Pancreas (tissue), 10 donors: ENCODE data around the gene TMEM154. TPM values are rescaled to one million over a fixed set of nuclear protein-coding genes. Genes with fewer than 3 reads are reported as not detected.

ENCODE experiments used
- ATAC-seq, 4 donors: fragments of 200-7000 bp; cut with Tn5 transposase; one replicate each; pipeline versions ENCODE4 v1.8.0 to v1.9.1; 2020; ENCODE audit warnings: mild to moderate bottlenecking in 4 of 4, moderate library complexity in 4 of 4
- DNase-seq, 6 donors: peaks; one replicate each; pipeline ENCODE4 v3.0.0-alpha.2; 2020
- FAIRE-seq: peaks from 2 replicates; lab custom pipeline; 2012; peaks lifted over from hg19 to GRCh38; lab: Jason Lieb, UNC
- H3K27ac ChIP-seq, 4 donors: fragments of 200-600 bp; sonication (generic); 1 replicate in 3 of 4; 2 replicates in 1 of 4; pipeline versions ENCODE4 v1.5.0 to v1.8.0; 2020
- H3K27me3 ChIP-seq, 4 donors: fragments of 200-600 bp; one replicate each; pipeline ENCODE4 v1.8.0; 2021
- H3K36me3 ChIP-seq, 3 donors: fragments of 200-600 bp; sonication (generic) in 1 of 3; one replicate each; pipeline versions ENCODE4 v1.5.0 to v1.8.0; 2020 to 2021
- H3K4me1 ChIP-seq, 3 donors: fragments of 200-600 bp; one replicate each; pipeline ENCODE4 v1.8.0; 2021
- H3K4me3 ChIP-seq, 4 donors: fragments of 200-600 bp; sonication (generic) in 2 of 4; one replicate each; pipeline versions ENCODE4 v1.5.0 to v1.8.0; 2020 to 2021
- H3K9me3 ChIP-seq, 4 donors: fragments of 200-600 bp; one replicate each; pipeline ENCODE4 v1.8.0; 2021
- WGBS, 2 donors: extraction: QIAGEN DNeasy Blood & Tissue Kit; methylation state at CpG; one replicate each; pipeline ENCODE4 v1.1.7; 2013; 5-methylcytosine and 5-hydroxymethylcytosine counted together
- intact Hi-C, 3 donors: fragments of 100-400 bp; cut with DNase I; formaldehyde crosslinking; loops; one replicate each; pipeline versions ENCODE4 v1.11.1 to v1.14.2; 2022
- polyA plus RNA-seq, 2 donors: library from polyadenylated mRNA; stranded (reverse); fragments of 200-250 nt; gene quantifications; one replicate each; pipeline ENCODE4 v1.2.3, GENCODE V29; 2013
- total RNA-seq, 6 donors: library from RNA; stranded (reverse); fragmentation: NEBNext Ultra II Directional in 4 of 6; extraction: Animal tissue kit (Norgen Biotek cat#: 25700) in 4 of 6; gene quantifications; one replicate each; pipeline versions ENCODE4 v1.2.1 to v1.2.4, GENCODE V29; 2021 to 2023
- TF ChIP-seq, protein P1 (sequence below), 4 donors: fragments of 200-600 bp; sonication (generic) in 3 of 4; IDR thresholded peaks; one replicate each; pipeline versions ENCODE4 v1.5.0 to v1.8.0; 2021; ENCODE audit warnings: antibody characterized with exemption in 4 of 4
- donor health status: healthy with polysubstance abuse.
- donor health status: DM: no; HTN: no; CAD: no; lungs with moderate emphysema.
- donor health status: DM: no; HTN: no; CAD: no.
- donor health status: control.
- donor health status: control.
- donor health status: Bipolar disorder and iron deficiency.
- donor health status: DM: yes; HTN: yes; CAD: no.
- donor health status: DM: no; HTN: no; CAD: no.
- donor health status: DM: no; HTN: no; CAD: no.
- donor health status: DM: yes; HTN: yes; CAD: no.

Gene TMEM154
- total and polyA plus RNA-seq, 8 donors = 0.05 to 3.3 (median 0.48) TPM

DNA sequence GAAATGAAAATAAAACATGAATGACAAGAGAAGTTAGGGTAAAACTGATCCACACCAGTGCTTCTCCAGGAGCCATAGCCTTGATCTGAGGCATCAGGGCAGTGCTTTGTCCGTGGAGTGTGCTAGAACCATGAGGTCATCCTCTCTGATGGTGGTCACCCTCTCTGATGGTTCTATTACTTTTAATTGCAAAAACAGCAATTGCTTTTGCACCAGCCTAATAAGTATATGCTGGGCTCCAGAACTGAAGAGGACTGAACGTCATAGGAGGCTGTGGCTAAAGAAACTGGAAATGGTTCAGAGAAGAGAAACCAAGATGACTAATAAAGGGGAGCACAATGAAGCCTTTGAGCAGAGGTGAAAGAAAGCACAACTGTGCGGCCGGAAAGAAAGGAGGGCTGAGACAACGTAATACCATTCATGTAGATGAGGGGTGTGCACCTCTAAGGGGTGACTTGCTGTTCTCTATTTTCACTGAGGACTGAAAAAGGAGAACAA, 17.0 kb upstream of the TMEM154 start:
- no peak for FAIRE-seq
- peak in 3 of 4 donors; percentile 60 to 76 (median 71) for ATAC-seq
- DNase-seq = no peak
- Histone ChIP-seq H3K4me1 (no peaks in the 10 kb centered on the region), H3K36me3 (no peaks in the 10 kb centered on the region), H3K27me3 (no peaks in the 10 kb centered on the region), H3K9me3 (no peaks in the 10 kb centered on the region), H3K27ac (no peak overlapping the region), H3K4me3 (no peak overlapping the region)
- 55 to 64% methylated on average over 5 of the region's 5 CpGs for WGBS, 2 donors
- TF ChIP-seq, protein P1, sequence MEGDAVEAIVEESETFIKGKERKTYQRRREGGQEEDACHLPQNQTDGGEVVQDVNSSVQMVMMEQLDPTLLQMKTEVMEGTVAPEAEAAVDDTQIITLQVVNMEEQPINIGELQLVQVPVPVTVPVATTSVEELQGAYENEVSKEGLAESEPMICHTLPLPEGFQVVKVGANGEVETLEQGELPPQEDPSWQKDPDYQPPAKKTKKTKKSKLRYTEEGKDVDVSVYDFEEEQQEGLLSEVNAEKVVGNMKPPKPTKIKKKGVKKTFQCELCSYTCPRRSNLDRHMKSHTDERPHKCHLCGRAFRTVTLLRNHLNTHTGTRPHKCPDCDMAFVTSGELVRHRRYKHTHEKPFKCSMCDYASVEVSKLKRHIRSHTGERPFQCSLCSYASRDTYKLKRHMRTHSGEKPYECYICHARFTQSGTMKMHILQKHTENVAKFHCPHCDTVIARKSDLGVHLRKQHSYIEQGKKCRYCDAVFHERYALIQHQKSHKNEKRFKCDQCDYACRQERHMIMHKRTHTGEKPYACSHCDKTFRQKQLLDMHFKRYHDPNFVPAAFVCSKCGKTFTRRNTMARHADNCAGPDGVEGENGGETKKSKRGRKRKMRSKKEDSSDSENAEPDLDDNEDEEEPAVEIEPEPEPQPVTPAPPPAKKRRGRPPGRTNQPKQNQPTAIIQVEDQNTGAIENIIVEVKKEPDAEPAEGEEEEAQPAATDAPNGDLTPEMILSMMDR (IDR thresholded peaks at IDR 0.05) = no peak
- intact Hi-C loops = no loop called here

DNA sequence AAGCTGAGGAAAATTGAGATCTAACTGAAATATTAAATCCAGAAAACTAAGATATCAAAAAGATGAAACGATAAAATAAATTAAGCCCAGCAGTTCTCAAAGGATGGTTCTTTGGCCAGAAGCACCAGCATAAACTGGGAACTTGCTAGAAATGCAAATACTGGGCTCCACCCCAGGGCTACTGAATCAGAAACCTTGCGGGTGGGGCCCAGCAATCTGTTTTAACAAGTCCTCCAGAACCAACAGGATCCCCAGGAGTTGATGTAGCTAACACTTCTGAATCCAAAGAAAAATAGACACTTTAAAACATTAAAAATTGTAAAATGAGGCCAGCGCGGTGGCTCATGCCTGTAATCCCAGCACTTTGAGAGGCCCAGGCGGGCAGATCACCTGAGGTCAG, 14.1 kb upstream of the TMEM154 start:
- H3K36me3 ChIP-seq = no peaks in the 10 kb centered on the region
- ATAC-seq = no peak
- H3K27ac ChIP-seq = no peak overlapping the region
- 92 to 95% methylated on average over 5 of the region's 5 CpGs for WGBS, 2 donors
- FAIRE-seq = no peak
- H3K4me1 ChIP-seq = no peaks in the 10 kb centered on the region
- no peak overlapping the region for H3K4me3 ChIP-seq
- H3K27me3 ChIP-seq = no peaks in the 10 kb centered on the region
- DNase-seq = no peak
- intact Hi-C loops = no loop called here
- TF ChIP-seq, protein P1 (IDR thresholded peaks at IDR 0.05) = no peak
- H3K9me3 ChIP-seq = no peaks in the 10 kb centered on the region

DNA sequence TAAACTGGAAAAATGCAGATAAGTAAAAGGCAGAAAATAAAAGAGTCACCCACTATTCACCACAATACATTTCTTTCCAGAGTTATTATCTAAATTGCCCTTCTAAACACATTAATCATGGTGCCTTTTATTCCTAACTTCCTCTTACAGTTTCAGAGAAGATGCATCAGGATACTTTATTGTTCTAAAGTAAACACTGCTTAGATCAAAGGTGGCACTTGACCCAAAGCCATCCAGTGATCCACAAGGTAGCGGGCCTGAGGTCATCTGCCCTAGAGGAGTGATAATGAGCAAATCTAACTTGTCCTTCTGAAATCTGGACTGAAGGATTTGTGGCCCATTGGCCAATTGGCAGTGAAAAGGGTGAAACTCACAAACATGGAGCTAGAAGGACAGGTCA, 12.0 kb upstream of the TMEM154 start:
- Histone ChIP-seq H3K4me1 (no peaks in the 10 kb centered on the region), H3K9me3 (no peaks in the 10 kb centered on the region), H3K27ac (no peak overlapping the region), H3K4me3 (no peak overlapping the region), H3K36me3 (no peaks in the 10 kb centered on the region), H3K27me3 (no peaks in the 10 kb centered on the region)
- TF ChIP-seq, protein P1 (IDR thresholded peaks at IDR 0.05) = no peak
- WGBS, 2 donors = 90 to 91% methylated on average over 1 of the region's 1 CpG
- no peak for DNase-seq
- no peak for ATAC-seq
- intact Hi-C loops = no loop called here
- no peak for FAIRE-seq

DNA sequence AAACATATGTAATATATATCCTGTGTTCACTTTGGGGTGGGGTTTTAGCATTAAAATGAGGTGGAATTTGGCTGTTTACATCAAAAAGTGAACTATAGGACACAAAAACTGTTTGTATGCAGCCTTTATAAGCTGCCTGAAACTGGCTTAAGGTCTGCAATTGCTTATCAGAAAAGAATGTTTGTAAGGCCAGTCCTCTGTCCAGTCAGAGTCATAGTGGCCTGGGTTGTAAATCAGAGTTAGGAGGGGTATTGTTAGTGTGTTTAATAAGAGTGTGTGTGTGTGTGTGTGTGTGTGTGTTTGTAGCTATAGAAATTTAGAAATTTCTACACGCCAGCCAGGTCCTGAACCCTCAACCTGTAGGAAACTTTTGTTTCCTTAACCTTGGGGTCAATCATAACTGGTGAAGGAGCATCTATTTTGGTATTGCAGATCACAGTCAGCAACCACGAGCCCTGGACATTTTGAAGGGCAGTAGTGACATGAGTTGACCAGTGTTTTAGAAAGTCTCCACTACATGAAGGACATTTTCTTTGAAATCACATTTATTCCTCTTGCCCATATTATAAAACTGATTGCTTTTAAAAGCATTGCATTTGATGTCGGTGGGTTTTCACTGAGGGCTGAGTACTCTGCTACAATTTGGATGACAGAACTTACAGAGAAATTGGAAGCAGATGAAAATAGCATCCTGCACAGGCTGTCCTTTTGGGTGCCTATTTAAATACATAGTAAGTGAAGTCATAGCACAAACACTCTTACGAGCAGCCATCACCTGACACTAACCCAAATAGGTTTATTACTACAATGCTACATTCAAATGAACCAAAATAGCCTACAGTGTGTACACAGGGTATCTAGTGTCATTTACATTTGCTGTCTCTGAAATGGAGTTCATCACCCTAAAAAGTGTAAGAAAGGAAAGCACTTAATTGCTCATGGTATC, 11.2 kb upstream of the TMEM154 start:
- Histone ChIP-seq H3K4me3 (no peak overlapping the region), H3K27ac (no peak overlapping the region), H3K9me3 (no peaks in the 10 kb centered on the region), H3K4me1 (no peaks in the 10 kb centered on the region), H3K36me3 (no peaks in the 10 kb centered on the region), H3K27me3 (no peaks in the 10 kb centered on the region)
- TF ChIP-seq, protein P1 (IDR thresholded peaks at IDR 0.05) = no peak
- FAIRE-seq (no peak), ATAC-seq (no peak), DNase-seq (no peak)
- intact Hi-C loops = no loop called here
- WGBS, 2 donors = 69 to 72% methylated on average over 4 of the region's 4 CpGs
